Liver (tissue), 3 donors: ENCODE data around the gene LVRN.
"Not testable (repeated sequence)": the region's sequence is repeated elsewhere in the genome, so short reads cannot be mapped to it uniquely, and the experiment has no call there.

Experiments
- ATF3 ChIP-seq: IDR thresholded peaks from 2 replicates; pipeline ENCODE4 v1.6.1; 2016; ENCODE audit warnings: antibody characterized with exemption
- CTCF ChIP-seq: fragments of 150-350 bp; IDR thresholded peaks from 2 replicates; pipeline ENCODE4 v1.5.1; 2017; ENCODE audit warnings: improper control_type of control experiment, low read depth, low read length; ENCODE audit not compliant: missing input control
- EGR1 ChIP-seq, 2 donors: IDR thresholded peaks; 2 replicates each; pipeline ENCODE4 v1.6.1; 2016 to 2018; ENCODE audit warnings: antibody characterized with exemption in 2 of 2, low read depth in 2 of 2
- HNF4A ChIP-seq, 2 donors: conservative IDR thresholded peaks; 2 replicates each; pipeline ENCODE4 v1.6.1; 2016; ENCODE audit warnings: antibody characterized with exemption in 2 of 2, mild to moderate bottlenecking in 2 of 2
- HNF4G ChIP-seq: IDR thresholded peaks from 2 replicates; pipeline ENCODE4 v1.6.1; 2016; ENCODE audit warnings: antibody characterized with exemption
- JUND ChIP-seq, 2 donors: IDR thresholded peaks; 2 replicates each; pipeline ENCODE4 v1.6.1; 2016; ENCODE audit warnings: antibody characterized with exemption in 2 of 2
- MAX ChIP-seq: IDR thresholded peaks from 2 replicates; pipeline ENCODE4 v1.6.1; 2016; ENCODE audit warnings: antibody characterized with exemption
- RAD21 ChIP-seq, 2 donors: IDR thresholded peaks; 2 replicates each; pipeline ENCODE4 v1.6.1; 2016; ENCODE audit warnings: antibody characterized with exemption in 2 of 2, mild to moderate bottlenecking in 2 of 2
- REST ChIP-seq: IDR thresholded peaks from 2 replicates; pipeline ENCODE4 v1.6.1; 2016; ENCODE audit warnings: antibody characterized with exemption, mild to moderate bottlenecking
- RXRA ChIP-seq, 2 donors: IDR thresholded peaks; 2 replicates each; pipeline ENCODE4 v1.6.1; 2017 to 2018; ENCODE audit warnings: antibody characterized with exemption in 2 of 2, mild to moderate bottlenecking in 1 of 2
- SP1 ChIP-seq: IDR thresholded peaks from 2 replicates; pipeline ENCODE4 v1.6.1; 2018; ENCODE audit warnings: antibody characterized with exemption, mild to moderate bottlenecking
- TAF1 ChIP-seq: conservative IDR thresholded peaks from 2 replicates; pipeline ENCODE4 v1.6.1; 2016; ENCODE audit warnings: antibody characterized with exemption, mild to moderate bottlenecking
- ZBTB33 ChIP-seq: IDR thresholded peaks from 2 replicates; pipeline ENCODE4 v1.6.1; 2016; ENCODE audit warnings: antibody characterized with exemption
- donor health status: healthy.
- donor health status: healthy.

GRCh38 chr5:115930171-115930570, 32.1 kb upstream of the LVRN start:
- TF ChIP-seq JUND (IDR thresholded peaks at IDR 0.05); RXRA (IDR thresholded peaks at IDR 0.05); REST; CTCF; SP1; EGR1 (IDR thresholded peaks at IDR 0.05; ENCODE audit: low read depth in 2 of 2); TAF1; ZBTB33; RAD21 (IDR thresholded peaks at IDR 0.05); HNF4G; HNF4A (conservative IDR thresholded peaks at IDR 0.05); MAX; ATF3: not testable (repeated sequence)
